HG03135 (cell line): ENCODE measurements around the gene MAGOH.

Source experiments
- ATAC-seq: cut with Tn5 transposase; IDR thresholded peaks from one replicate; pipeline ENCODE4 v1.9.1; 2021; ENCODE audit warnings: mild to moderate bottlenecking, moderate library complexity; ENCODE audit not compliant: unreplicated experiment

The MAGOH gene

GRCh38 chr1:53271446-53272090 lies 33.2 kb upstream of the MAGOH start:
- ATAC-seq = no peak

- no peak for ATAC-seq
These were observed 32.6 kb upstream of the MAGOH start for GRCh38 chr1:53270873-53271272.

GRCh38 chr1:53270107-53270506 lies 31.8 kb upstream of the MAGOH start:
- ATAC-seq = no peak

GRCh38 chr1:53267761-53268160 lies 29.4 kb upstream of the MAGOH start:
- no peak for ATAC-seq

- no peak for ATAC-seq
These were observed 27.7 kb upstream of the MAGOH start for GRCh38 chr1:53266038-53266437.

- no peak for ATAC-seq
These were observed 27.3 kb upstream of the MAGOH start for GRCh38 chr1:53265581-53265980.

- no peak for ATAC-seq
These were observed 25.7 kb upstream of the MAGOH start for GRCh38 chr1:53264048-53264447.

- ATAC-seq = no peak
These were observed 23.7 kb upstream of the MAGOH start for GRCh38 chr1:53262000-53262399.

GRCh38 chr1:53260631-53261247 lies 22.4 kb upstream of the MAGOH start:
- no peak for ATAC-seq

GRCh38 chr1:53259932-53260331 lies 21.6 kb upstream of the MAGOH start:
- ATAC-seq = no peak

- ATAC-seq = no peak
These were observed 19.9 kb upstream of the MAGOH start for GRCh38 chr1:53258216-53258615.

- no peak for ATAC-seq
These were observed 19.2 kb upstream of the MAGOH start for GRCh38 chr1:53257454-53258081.

GRCh38 chr1:53256511-53257453 lies 18.5 kb upstream of the MAGOH start:
- no peak for ATAC-seq

- ATAC-seq = no peak
These were observed 16.7 kb upstream of the MAGOH start for GRCh38 chr1:53255031-53255430.

- no peak for ATAC-seq
These were observed 15.8 kb upstream of the MAGOH start for GRCh38 chr1:53254011-53254640.

- no peak for ATAC-seq
These were observed 12.0 kb upstream of the MAGOH start for GRCh38 chr1:53250325-53250724.

- ATAC-seq = no peak
These were observed 11.4 kb upstream of the MAGOH start for GRCh38 chr1:53249706-53250105.

- ATAC-seq = no peak
These were observed 8.2 kb upstream of the MAGOH start for GRCh38 chr1:53246261-53247134.

GRCh38 chr1:53244141-53244540 lies 5.8 kb upstream of the MAGOH start:
- ATAC-seq = no peak

GRCh38 chr1:53242381-53242780 lies 4.1 kb upstream of the MAGOH start:
- no peak for ATAC-seq
